IMR-90 (cell line): ENCODE data around the gene HAND1. TPM values are rescaled to one million over a fixed set of nuclear protein-coding genes. Genes with fewer than 3 reads are reported as not detected.

ENCODE experiments used
- ATAC-seq: fragments of 200-7000 bp; cut with Tn5 transposase; 2 replicates; pipeline ENCODE4 v1.9.1; 2020; ENCODE audit warnings: low read depth, mild to moderate bottlenecking, moderate library complexity
- BruUV-seq: library from RNA; stranded (reverse); fragments of 400-500 nt; replicated peaks from 2 replicates; lab custom pipeline; 2021; lab: Mats Ljungman, UMichigan
- CTCF ChIA-PET: fragments of 300-600 bp; formaldehyde crosslinking; extraction: SDS; loops from one replicate; lab custom pipeline; 2021; ENCODE audit warnings: antibody characterized with exemption; lab: Yijun Ruan, JAX
- POLR2A ChIA-PET: fragments of 300-600 bp; sonication (Branson Sonifier 250); formaldehyde crosslinking; loops from one replicate; lab custom pipeline; 2022; ENCODE audit warnings: antibody characterized with exemption; ENCODE audit not compliant: unreplicated experiment; lab: Charles Lee
- DNase-seq: peaks from one replicate; pipeline ENCODE4 v3.0.0; 2013
- H2AFZ ChIP-seq: replicated peaks from 2 replicates; pipeline ENCODE3; 2013; ENCODE audit warnings: low read length, mild to moderate bottlenecking; ENCODE audit not compliant: poor library complexity
- H2AK5ac ChIP-seq: 2 replicates; pipeline ENCODE4 v1.6.1; 2013; ENCODE audit warnings: low read depth, low read length, inconsistent platforms
- H2AK9ac ChIP-seq: replicated peaks from 2 replicates; pipeline ENCODE3; 2013; ENCODE audit warnings: mild to moderate bottlenecking, low read depth, low read length, moderate library complexity; ENCODE audit not compliant: poor library complexity
- H2BK120ac ChIP-seq: 2 replicates; pipeline ENCODE4 v1.6.1; 2013; ENCODE audit warnings: low read depth, low read length, inconsistent platforms
- H2BK15ac ChIP-seq: 3 replicates; pipeline ENCODE4 v1.6.1; 2013; ENCODE audit warnings: low read depth, low read length, inconsistent platforms
- H2BK20ac ChIP-seq: 2 replicates; pipeline ENCODE4 v1.6.1; 2013; ENCODE audit warnings: low read depth, mild to moderate bottlenecking, inconsistent platforms, low read length, moderate library complexity
- H2BK5ac ChIP-seq: 2 replicates; pipeline ENCODE4 v1.6.1; 2013; ENCODE audit warnings: mild to moderate bottlenecking, low read depth, low read length, inconsistent platforms; ENCODE audit not compliant: poor library complexity, severe bottlenecking
- H3K14ac ChIP-seq: replicated peaks from 2 replicates; pipeline ENCODE4 v1.6.1; 2013; ENCODE audit warnings: low read depth, low read length, inconsistent platforms
- H3K18ac ChIP-seq: 2 replicates; pipeline ENCODE4 v1.6.1; 2013; ENCODE audit warnings: low read depth, low read length, control low read depth
- H3K23ac ChIP-seq: 2 replicates; pipeline ENCODE4 v1.6.1; 2013; ENCODE audit warnings: low read depth, low read length, inconsistent platforms
- H3K27ac ChIP-seq: 2 replicates; pipeline ENCODE4 v1.5.1; 2013; ENCODE audit warnings: mild to moderate bottlenecking, control low read depth, low read length; ENCODE audit not compliant: insufficient read depth
- H3K27me3 ChIP-seq: 2 replicates; pipeline ENCODE4 v1.6.1; 2013; ENCODE audit warnings: low read length; ENCODE audit not compliant: control insufficient read depth, insufficient read depth
- H3K36me3 ChIP-seq: 2 replicates; pipeline ENCODE4 v1.6.1; 2013; ENCODE audit warnings: low read length, mixed read lengths; ENCODE audit not compliant: control insufficient read depth, insufficient read depth
- H3K4ac ChIP-seq: 2 replicates; pipeline ENCODE4 v1.6.1; 2013; ENCODE audit warnings: low read depth, low read length, inconsistent platforms
- H3K4me1 ChIP-seq: 2 replicates; pipeline ENCODE4 v1.6.1; 2013; ENCODE audit warnings: low read length, mixed read lengths; ENCODE audit not compliant: control insufficient read depth, insufficient read depth
- H3K4me2 ChIP-seq: 2 replicates; pipeline ENCODE4 v1.6.1; 2013; ENCODE audit warnings: low read depth, mild to moderate bottlenecking, control low read depth, low read length, moderate library complexity
- H3K4me3 ChIP-seq: 2 replicates; pipeline ENCODE4 v1.5.1; 2013; ENCODE audit warnings: low read depth, mild to moderate bottlenecking, control low read depth, low read length, moderate library complexity; ENCODE audit not compliant: insufficient read depth
- H3K56ac ChIP-seq: 2 replicates; pipeline ENCODE4 v1.6.1; 2013; ENCODE audit warnings: low read length, inconsistent platforms; ENCODE audit not compliant: insufficient read depth; ENCODE audit errors: extremely low read depth
- H3K79me1 ChIP-seq, 2 experiments: 2 replicates each; pipeline ENCODE4 v1.6.1; 2013; ENCODE audit warnings: low read length in 2 of 2, inconsistent platforms in 1 of 2, low read depth in 1 of 2
- H3K9ac ChIP-seq: 2 replicates; pipeline ENCODE4 v1.6.1; 2013; ENCODE audit warnings: low read depth, low read length, control low read depth
- H3K9me1 ChIP-seq: 2 replicates; pipeline ENCODE4 v1.6.1; 2013; ENCODE audit warnings: low read length, inconsistent platforms; ENCODE audit not compliant: insufficient read depth
- H3K9me3 ChIP-seq: 2 replicates; pipeline ENCODE4 v1.6.1; 2013; ENCODE audit warnings: low read length; ENCODE audit not compliant: control insufficient read depth, insufficient read depth
- H4K20me1 ChIP-seq: 2 replicates; pipeline ENCODE4 v1.6.1; 2013; ENCODE audit warnings: low read length, inconsistent platforms; ENCODE audit not compliant: insufficient read depth
- H4K5ac ChIP-seq: 2 replicates; pipeline ENCODE4 v1.6.1; 2013; ENCODE audit warnings: mild to moderate bottlenecking, low read depth, low read length, control low read depth
- H4K8ac ChIP-seq, 2 experiments: 2 replicates each; pipeline ENCODE4 v1.6.1; 2013; ENCODE audit warnings: low read depth in 2 of 2, low read length in 2 of 2, control low read depth in 1 of 2, inconsistent platforms in 1 of 2
- H4K91ac ChIP-seq: 2 replicates; pipeline ENCODE4 v1.6.1; 2013; ENCODE audit warnings: low read depth, low read length, inconsistent platforms; ENCODE audit not compliant: insufficient read depth
- BHLHE40 ChIP-seq: fragments of 150-350 bp; IDR thresholded peaks from 2 replicates; pipeline ENCODE4 v1.6.1; 2016; ENCODE audit warnings: mild to moderate bottlenecking, low read depth, low read length
- CEBPB ChIP-seq: IDR thresholded peaks from 2 replicates; pipeline ENCODE4 v1.6.1; 2012; ENCODE audit warnings: low read depth, low read length, improper control_type of control experiment
- CHD1 ChIP-seq: IDR thresholded peaks from 2 replicates; pipeline ENCODE4 v1.6.1; 2012; ENCODE audit warnings: low read depth, low read length, improper control_type of control experiment
- ELK1 ChIP-seq: fragments of 150-350 bp; IDR thresholded peaks from 2 replicates; pipeline ENCODE4 v1.6.1; 2016; ENCODE audit warnings: low read depth, mild to moderate bottlenecking, low read length, moderate library complexity, borderline replicate concordance
- FOS ChIP-seq: fragments of 150-350 bp; IDR thresholded peaks from 2 replicates; pipeline ENCODE4 v1.6.1; 2016; ENCODE audit warnings: low read depth, low read length
- MAFK ChIP-seq: IDR thresholded peaks from 2 replicates; pipeline ENCODE4 v1.6.1; 2012; ENCODE audit warnings: low read depth, low read length, improper control_type of control experiment
- MAZ ChIP-seq: IDR thresholded peaks from 2 replicates; pipeline ENCODE4 v1.6.1; 2012; ENCODE audit warnings: low read depth, mild to moderate bottlenecking, low read length, improper control_type of control experiment, moderate library complexity, borderline replicate concordance
- MXI1 ChIP-seq: IDR thresholded peaks from 2 replicates; pipeline ENCODE4 v1.6.1; 2012; ENCODE audit warnings: low read depth, mild to moderate bottlenecking, low read length, moderate library complexity, borderline replicate concordance
- NFE2L2 ChIP-seq: fragments of 150-350 bp; IDR thresholded peaks from 2 replicates; pipeline ENCODE4 v1.6.1; 2016; ENCODE audit warnings: low read depth, mild to moderate bottlenecking, low read length
- POLR2A ChIP-seq: IDR thresholded peaks from 2 replicates; pipeline ENCODE4 v1.6.1; 2012; ENCODE audit warnings: mild to moderate bottlenecking, low read depth, low read length
- RAD21 ChIP-seq: IDR thresholded peaks from 2 replicates; pipeline ENCODE4 v1.6.1; 2012; ENCODE audit warnings: low read length, improper control_type of control experiment
- RCOR1 ChIP-seq: IDR thresholded peaks from 2 replicates; pipeline ENCODE4 v1.6.1; 2012; ENCODE audit warnings: mild to moderate bottlenecking, low read length, improper control_type of control experiment; ENCODE audit not compliant: insufficient replicate concordance
- RFX5 ChIP-seq: IDR thresholded peaks from 2 replicates; pipeline ENCODE4 v1.8.0; 2012; ENCODE audit warnings: low read depth, mild to moderate bottlenecking, low read length, moderate library complexity
- SMC3 ChIP-seq: fragments of 150-350 bp; IDR thresholded peaks from 2 replicates; pipeline ENCODE4 v1.6.1; 2016; ENCODE audit warnings: low read depth, mild to moderate bottlenecking, antibody characterized with exemption, low read length, moderate library complexity
- WGBS, 2 experiments: methylation state at CpG; one replicate each; pipeline versions ENCODE4 v1.1.5 to v1.1.7; 2013; ENCODE audit warnings: missing lambda C conversion rate in 2 of 2; ENCODE audit not compliant: insufficient read length in 1 of 2; ENCODE audit errors: extremely low coverage in 2 of 2; 5-methylcytosine and 5-hydroxymethylcytosine counted together
- dilution Hi-C: fragments of 300-500 bp; cut with HindIII; formaldehyde crosslinking; loops from one replicate; pipeline ENCODE4 v1.14.3; 2018; ENCODE audit warnings: low sequenced_read_pairs; ENCODE audit not compliant: unreplicated experiment
- in situ Hi-C: fragments of 300-500 bp; cut with MboI; formaldehyde crosslinking; loops from 3 replicates; pipeline ENCODE4 v1.14.3; 2019; ENCODE audit warnings: low sequenced_read_pairs, inconsistent platforms, mixed read lengths
- intact Hi-C: fragments of 100-400 bp; cut with micrococcal nuclease; formaldehyde crosslinking; loops from 2 replicates; pipeline ENCODE4 v1.10.0; 2022
- polyA plus RNA-seq, 3 experiments: library from polyadenylated mRNA; depleted of rRNA; stranded (reverse); fragments of >200 nt; gene quantifications; 2 replicates each; pipeline ENCODE4 v1.2.3, GENCODE V29; 2012; ENCODE audit warnings: low replicate concordance in 1 of 3
- total RNA-seq: library from RNA; depleted of rRNA; stranded (reverse); fragments of >200 nt; gene quantifications from 2 replicates; pipeline ENCODE4 v1.2.3, GENCODE V29; 2012

Gene HAND1
- total and polyA plus RNA-seq, 2 of the 4 experiments (the other 2 are of a cell fraction): not detected

GRCh38 chr5:154521756-154522155 is 43.7 kb upstream of the HAND1 start:
- Histone ChIP-seq H3K56ac (no peak overlapping the region), H2BK5ac (no peak overlapping the region), H3K4me1 (no peaks in the 10 kb centered on the region), H2AK5ac (no peak overlapping the region), H3K14ac (no peak overlapping the region), H3K4ac (no peak overlapping the region), H3K4me2 (no peak overlapping the region), H2BK15ac (no peak overlapping the region), H3K79me1 (no peaks in the 10 kb centered on the region), H4K91ac (no peak overlapping the region), H3K4me3 (no peak overlapping the region), H4K8ac (no peak overlapping the region), H3K9ac (no peak overlapping the region), H2AFZ (peak overlapping the region; percentile 43), H2BK20ac (no peak overlapping the region), H2AK9ac (no peak overlapping the region), H4K20me1 (no peaks in the 10 kb centered on the region), H3K9me3 (no peaks in the 10 kb centered on the region), H4K5ac (no peak overlapping the region), H3K27ac (no peak overlapping the region), H3K23ac (no peak overlapping the region), H2BK120ac (no peak overlapping the region), H3K36me3 (no peaks in the 10 kb centered on the region), H3K27me3 (peaks cover 59% of the 10 kb centered on the region), H3K9me1 (no peaks in the 10 kb centered on the region), H3K18ac (no peak overlapping the region)
- in situ Hi-C loops (no loop called here), intact Hi-C loops (loop anchor here (2.0 kb wide), 1 partner anchor 89 kb away; no protein-coding TSS in a partner anchor), dilution Hi-C loops (no loop called here)
- no peak for TF ChIP-seq ELK1
- TF ChIP-seq RCOR1: no peak
- TF ChIP-seq BHLHE40: no peak
- TF ChIP-seq NFE2L2: no peak
- no peak for TF ChIP-seq RFX5
- no peak for TF ChIP-seq MAFK
- TF ChIP-seq CHD1: no peak
- no peak for TF ChIP-seq MXI1
- no peak for TF ChIP-seq MAZ
- TF ChIP-seq CEBPB: no peak
- TF ChIP-seq FOS: no peak
- TF ChIP-seq POLR2A: no peak
- TF ChIP-seq SMC3: no peak
- TF ChIP-seq RAD21: no peak
- CTCF ChIA-PET: interaction anchor here (0.9 to 2.0 kb wide), 7 partner anchors 8 to 82 kb away, joined by 3 to 12 read pairs (median 4); no protein-coding TSS in a partner anchor
- WGBS, 2 experiments: 25% methylated on average over 1 of the region's 3 CpGs; no CpG with 5 or more reads in 1 of the 2 experiments
- no TSS peak for BruUV-seq
- no peak for DNase-seq
- POLR2A ChIA-PET: no interaction called here
- ATAC-seq: no peak
